IPS-NIHi7 (cell line): ENCODE data around the gene OR6N1.

Experiments
- DNase-seq: peaks from one replicate; pipeline ENCODE4 v3.0.0; 2012; ENCODE audit warnings: mixed read lengths; ENCODE audit errors: extremely low spot score

OR6N1 gene

DNA sequence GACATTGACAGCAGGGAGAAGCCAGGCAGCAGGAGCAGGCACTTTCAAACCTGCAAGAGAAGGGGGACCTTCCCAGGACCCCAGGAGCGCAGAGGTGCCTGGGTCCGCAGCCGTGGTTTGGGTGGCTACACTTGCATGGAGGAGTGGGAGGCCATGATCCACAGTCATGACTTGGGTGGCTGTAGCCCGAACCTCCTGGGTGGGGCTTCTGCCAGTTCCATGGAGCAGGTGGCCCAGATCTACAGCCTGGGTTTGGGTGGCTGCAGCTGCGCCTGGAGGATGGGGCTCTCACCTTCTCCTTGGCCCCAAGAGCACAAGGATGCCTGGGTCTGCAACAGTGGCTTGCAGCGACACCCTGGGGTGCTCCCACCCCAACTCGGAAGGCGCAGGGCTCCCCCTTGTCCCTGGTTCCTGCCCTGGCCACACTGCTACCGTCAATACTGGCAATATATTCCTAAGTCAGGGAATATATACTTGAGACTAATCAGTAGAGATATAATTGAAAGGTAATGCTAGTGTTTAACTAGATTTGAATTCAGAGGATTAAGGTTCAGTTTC is 19.8 kb downstream of the OR6N1 start:
- no peak for DNase-seq

GRCh38 chr1:158735848-158736247 is 36.1 kb downstream of the OR6N1 start:
- DNase-seq, result no peak

GRCh38 chr1:158732524-158732923 is 39.5 kb downstream of the OR6N1 start:
- no peak for DNase-seq

DNA sequence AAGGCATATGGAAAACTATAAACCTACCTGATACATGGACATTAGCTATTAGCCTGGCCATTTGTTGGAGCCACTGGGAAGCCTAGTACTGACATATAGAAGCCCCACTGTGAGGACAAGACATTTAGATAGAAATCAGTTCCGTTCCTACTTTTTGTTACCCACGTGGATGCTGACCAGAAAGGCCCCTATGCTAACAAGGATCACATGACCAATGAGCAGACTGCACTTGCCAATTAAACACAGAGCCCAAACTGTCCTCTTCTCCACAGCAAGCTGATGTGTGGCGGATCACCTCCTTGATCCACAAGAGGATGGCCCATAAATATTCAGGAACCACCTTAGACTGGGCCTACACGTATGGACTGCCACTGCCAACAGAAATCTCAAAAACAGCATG is 40.3 kb downstream of the OR6N1 start:
- no peak for DNase-seq

- no peak for DNase-seq
Observed at GRCh38 chr1:158730453-158730852, 41.5 kb downstream of the OR6N1 start.

GRCh38 chr1:158728510-158729225 is 43.3 kb downstream of the OR6N1 start:
- no peak for DNase-seq

GRCh38 chr1:158724442-158724841 is 47.6 kb downstream of the OR6N1 start:
- no peak for DNase-seq

DNA sequence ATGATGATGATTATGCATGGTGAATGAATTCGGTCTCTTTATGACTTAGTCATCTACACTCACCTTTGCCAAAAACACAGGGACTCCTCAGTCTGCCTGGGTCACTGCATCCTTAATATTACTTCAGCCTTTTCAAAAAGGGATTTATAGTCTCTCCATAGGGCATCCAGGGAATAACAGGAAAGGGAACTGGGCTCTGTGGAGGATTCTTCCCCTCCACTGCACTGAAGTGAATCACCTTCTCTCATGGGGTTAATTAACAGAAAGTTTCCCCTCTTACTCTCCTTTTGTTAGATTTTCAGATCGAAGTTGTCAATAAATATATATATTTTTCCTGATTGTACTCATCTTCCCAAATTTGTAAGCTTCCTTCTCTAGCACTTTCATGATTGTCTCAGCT is 51.4 kb downstream of the OR6N1 start, which contains the start of gene OR6K3:
Gene OR6K3 (minus strand): TSS at position 101 of the 400 bp plus-strand sequence. CDS start 2,605 bp downstream, outside the sequence.
- DNase-seq, result no peak

GRCh38 chr1:158719664-158720063 is 52.3 kb downstream of the OR6N1 start:
- DNase-seq, result no peak

- no peak for DNase-seq
Observed at GRCh38 chr1:158717344-158717743, 54.7 kb downstream of the OR6N1 start.

DNA sequence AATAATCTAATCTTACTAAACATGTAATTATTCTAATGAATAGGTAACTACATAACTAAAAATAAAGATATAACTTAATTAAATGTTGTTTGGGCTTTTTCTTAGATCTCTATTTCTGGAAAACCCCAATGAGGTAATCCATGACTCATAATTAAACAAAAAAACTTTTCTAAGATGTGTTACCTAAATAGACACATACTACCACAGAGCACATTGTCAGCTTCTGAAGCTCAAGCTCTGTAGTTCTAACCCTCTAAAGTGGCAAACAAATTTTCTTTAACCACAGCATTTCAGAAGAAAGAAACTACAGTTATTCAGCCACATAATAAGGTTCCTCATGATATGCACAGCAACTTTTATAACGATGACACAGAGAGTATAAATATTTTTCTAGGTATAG is 55.7 kb downstream of the OR6N1 start:
- no peak for DNase-seq

DNA sequence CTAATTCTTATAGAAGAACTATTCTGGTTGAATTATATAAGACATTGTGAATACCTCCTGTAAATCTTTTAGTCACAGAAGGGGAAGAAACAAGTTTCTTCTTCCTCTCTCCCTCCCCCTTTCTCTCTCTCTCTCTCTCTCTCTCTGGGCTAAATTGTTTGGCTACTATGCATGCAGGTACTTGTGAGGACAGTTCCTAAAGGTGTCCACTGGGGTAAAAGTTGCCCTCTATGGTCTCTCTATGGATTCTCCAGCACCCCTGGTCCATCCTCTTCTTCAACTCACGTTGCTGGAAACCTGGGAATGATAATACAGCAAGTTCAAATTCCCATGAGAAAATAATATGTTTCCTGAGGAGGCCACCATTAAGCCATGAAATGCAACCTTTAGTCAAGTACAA is 57.2 kb downstream of the OR6N1 start:
- no peak for DNase-seq
